IPS DF 4.7 (cell line): ENCODE measurements around the gene SMYD4.

Experiments
- DNase-seq: peaks from one replicate; pipeline ENCODE4 v3.0.0-alpha.2; 2013; ENCODE audit warnings: low spot score; ENCODE audit errors: extremely low read depth

SMYD4 gene

DNA sequence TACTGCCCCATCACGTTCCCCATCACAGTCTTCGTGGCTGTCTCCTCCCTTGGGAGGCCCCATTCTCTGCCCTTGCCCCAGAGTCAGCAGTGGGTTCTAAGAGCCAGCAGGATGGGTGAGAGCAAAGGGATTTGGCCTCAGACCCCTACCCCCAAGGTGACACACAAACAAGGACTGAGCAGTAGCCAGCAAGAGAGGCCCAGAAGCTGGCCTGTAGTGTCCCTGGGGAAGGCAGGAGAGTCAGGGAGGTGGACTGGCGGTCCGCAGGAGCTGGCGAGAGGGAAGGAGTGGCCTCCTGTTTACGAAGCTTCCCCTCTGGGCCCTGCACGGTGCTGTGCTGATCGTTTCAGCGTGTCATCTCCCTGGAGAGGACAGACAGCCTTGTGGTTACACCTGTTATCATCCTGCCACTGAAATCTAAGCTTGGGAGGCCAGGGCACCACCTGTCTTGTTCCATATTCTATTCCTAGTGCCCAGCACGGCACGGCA, 96.8 kb downstream of the SMYD4 start:
- no peak for DNase-seq

DNA sequence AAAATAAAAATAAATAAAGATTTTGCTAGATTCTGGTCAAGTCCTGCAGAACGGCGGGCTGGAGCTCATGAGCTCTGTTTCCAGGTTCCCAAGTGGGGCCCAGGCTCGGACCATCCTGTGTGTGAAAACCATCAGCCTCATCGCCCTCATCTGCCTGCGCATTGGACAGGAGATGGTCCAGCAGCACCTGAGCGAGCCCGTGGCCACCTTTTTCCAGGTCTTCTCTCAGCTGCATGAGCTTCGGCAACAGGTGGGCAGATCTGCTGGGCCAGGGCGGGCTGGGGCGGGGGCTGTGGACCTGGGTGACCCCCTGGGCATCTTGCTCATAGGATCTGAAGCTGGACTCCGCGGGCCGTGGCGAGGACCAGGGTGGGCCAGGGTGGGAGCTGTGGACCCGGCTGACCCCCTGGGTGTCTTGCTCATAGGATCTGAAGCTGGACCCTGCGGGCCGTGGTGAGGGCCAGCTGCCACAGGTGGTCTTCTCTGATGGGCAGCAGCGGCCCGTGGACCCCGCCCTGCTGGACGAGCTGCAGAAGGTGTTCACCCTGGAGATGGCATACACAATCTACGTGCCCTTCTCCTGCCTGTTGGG, 97.4 kb downstream of the SMYD4 start:
- DNase-seq, result no peak

DNA sequence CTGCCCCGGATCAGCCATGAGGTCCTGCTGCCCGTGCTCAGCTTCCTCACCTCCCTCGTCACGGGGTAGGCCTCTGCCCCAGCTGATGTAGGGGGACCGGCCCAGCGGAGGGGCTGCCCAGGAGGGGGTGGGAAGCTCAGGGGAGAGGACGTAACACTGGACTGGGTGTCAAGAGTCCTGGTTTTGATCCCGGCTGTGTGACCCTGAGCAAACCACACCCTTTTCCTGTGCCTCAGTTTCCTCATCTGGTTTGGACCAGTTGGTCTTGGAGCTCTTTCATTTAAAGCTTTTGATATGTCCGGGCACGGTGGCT, 98.6 kb downstream of the SMYD4 start:
- DNase-seq, result no peak

DNA sequence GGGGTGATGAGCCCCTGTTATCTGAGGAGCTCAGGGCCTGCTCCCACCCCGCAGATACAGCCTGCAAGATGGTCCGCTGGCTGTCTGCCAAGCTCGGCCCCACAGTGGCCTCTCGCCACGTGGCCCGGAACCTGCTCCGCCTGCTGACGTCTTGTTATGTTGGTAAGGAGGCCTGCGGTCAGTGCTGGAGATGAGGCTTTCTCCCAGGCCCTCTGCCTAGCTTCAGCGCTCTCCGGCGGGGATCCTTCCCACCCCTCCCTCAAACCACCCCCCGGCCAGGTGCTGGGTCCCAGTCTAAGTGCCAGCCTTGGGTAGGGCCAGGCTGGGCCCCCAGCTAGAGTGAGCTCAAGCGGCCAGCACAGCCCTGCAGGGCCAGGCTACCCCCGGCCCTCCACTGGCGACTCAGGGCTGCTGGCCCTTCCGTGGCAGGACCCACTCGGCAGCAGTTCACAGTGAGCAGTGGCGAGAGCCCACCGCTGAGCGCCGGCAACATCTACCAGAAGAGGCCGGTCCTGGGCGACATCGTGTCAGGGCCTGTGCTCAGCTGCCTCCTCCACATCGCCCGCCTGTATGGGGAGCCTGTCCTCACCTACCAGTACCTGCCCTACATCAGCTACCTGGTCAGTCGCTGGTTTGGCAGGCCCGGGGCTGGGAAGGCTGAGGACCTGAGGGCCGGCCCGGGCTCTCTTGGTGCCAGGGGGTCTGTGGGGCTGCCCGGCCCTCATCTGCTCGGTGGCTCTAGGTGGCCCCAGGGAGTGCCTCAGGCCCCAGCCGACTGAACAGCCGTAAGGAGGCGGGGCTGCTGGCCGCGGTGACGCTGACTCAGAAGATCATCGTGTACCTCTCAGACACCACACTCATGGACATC, 99.1 kb downstream of the SMYD4 start:
- DNase-seq, result no peak

DNA sequence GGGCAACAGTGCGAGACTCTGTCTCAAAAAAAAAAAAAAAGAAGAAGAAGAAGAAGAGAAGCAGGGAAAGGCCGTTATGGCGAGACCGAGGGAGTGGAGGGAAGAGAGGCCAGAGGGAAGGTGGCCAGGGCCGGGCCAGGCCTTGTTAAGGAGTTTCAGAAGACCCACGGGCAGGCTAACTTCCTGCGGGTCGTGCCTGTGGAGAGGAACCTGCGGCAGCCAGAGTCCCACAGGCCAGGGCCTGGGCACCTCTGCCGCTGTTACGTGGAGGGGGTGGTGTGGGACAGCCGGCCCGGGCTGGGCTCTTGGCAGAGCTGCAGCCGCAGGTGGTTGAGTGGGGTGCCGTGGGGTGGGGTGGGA, 99.8 kb downstream of the SMYD4 start:
- DNase-seq, result no peak
